K562 (cell line): Measurements from ENCODE around the gene TMCO2. TPM values are rescaled to one million over a fixed set of nuclear protein-coding genes. Genes with fewer than 3 reads are reported as not detected.

Source experiments
- ATAC-seq: fragments of 200-7000 bp; cut with Tn5 transposase; 3 replicates; pipeline ENCODE4 v1.9.1; 2020; ENCODE audit warnings: moderate library complexity
- BruUV-seq: library from RNA; stranded (reverse); fragments of 400-500 nt; replicated peaks from 2 replicates; lab custom pipeline; 2021; lab: Mats Ljungman, UMichigan
- CTCF ChIA-PET: fragments of 300-600 bp; formaldehyde crosslinking; extraction: SDS; loops from one replicate; lab custom pipeline; 2021; ENCODE audit warnings: low intra/inter-chr PET ratio; lab: Yijun Ruan, JAX
- POLR2A ChIA-PET: fragments of 300-600, 350-650 bp; sonication (Branson Sonifier 250); formaldehyde crosslinking; extraction: SDS; loops from one replicate; lab custom pipeline; 2021; ENCODE audit warnings: antibody characterized with exemption, inconsistent platforms; lab: Yijun Ruan, JAX
- DNase-seq, 4 experiments: peaks; one replicate each; pipeline versions ENCODE4 v3.0.0 to v3.0.0-alpha.2; 2011 to 2018; ENCODE audit warnings: low spot score in 3 of 4, mixed read lengths in 3 of 4; ENCODE audit errors: extremely low read depth in 1 of 4
- FAIRE-seq: peaks from 2 replicates; lab custom pipeline; 2011; peaks lifted over from hg19 to GRCh38; lab: Jason Lieb, UNC
- H2AFZ ChIP-seq: 2 replicates; pipeline ENCODE4 v1.6.0; 2011; ENCODE audit warnings: low read depth, low read length, control low read depth, inconsistent platforms
- H3K27ac ChIP-seq: fragments of 200-600 bp; 3 replicates; pipeline ENCODE4 v1.8.0; 2011; ENCODE audit warnings: low read depth, mild to moderate bottlenecking, control low read depth, inconsistent platforms, low read length, moderate library complexity, mixed read lengths; ENCODE audit errors: extremely low read depth
- H3K27me3 ChIP-seq, 2 experiments: fragments of 300-600 bp in 1 of 2; 2 replicates in 1 of 2; 3 replicates in 1 of 2; pipeline versions ENCODE4 v1.6.0 to v1.8.0; 2011; ENCODE audit warnings: inconsistent platforms in 2 of 2, low read length in 2 of 2, mild to moderate bottlenecking in 1 of 2, mixed read lengths in 1 of 2, moderate library complexity in 1 of 2; ENCODE audit not compliant: control insufficient read depth in 2 of 2, insufficient read depth in 2 of 2
- H3K36me3 ChIP-seq: fragments of 300-600 bp; 3 replicates; pipeline ENCODE4 v1.8.0; 2011; ENCODE audit warnings: mild to moderate bottlenecking, low read length, inconsistent platforms; ENCODE audit not compliant: control insufficient read depth, insufficient read depth
- H3K4me1 ChIP-seq, 2 experiments: fragments of 200-600 bp in 1 of 2; replicated peaks in 1 of 2; 2 replicates in 1 of 2; 3 replicates in 1 of 2; pipeline versions ENCODE4 v1.5.1 to v1.8.0; 2011; ENCODE audit warnings: inconsistent platforms in 2 of 2, low read length in 2 of 2, mild to moderate bottlenecking in 1 of 2, mixed read lengths in 1 of 2, moderate library complexity in 1 of 2; ENCODE audit not compliant: control insufficient read depth in 2 of 2, insufficient read depth in 2 of 2
- H3K4me2 ChIP-seq: 2 replicates; pipeline ENCODE4 v1.6.1; 2011; ENCODE audit warnings: low read length, control low read depth, inconsistent platforms, mixed read lengths; ENCODE audit not compliant: insufficient read depth
- H3K4me3 ChIP-seq: fragments of 200-600 bp; sonication (generic), shearing (Covaris generic); 2 replicates; pipeline ENCODE4 v1.5.1; 2016; ENCODE audit warnings: control low read depth, inconsistent platforms
- H3K79me2 ChIP-seq: fragments of 200-600 bp; 3 replicates; pipeline ENCODE4 v1.8.0; 2011; ENCODE audit warnings: low read length, inconsistent platforms; ENCODE audit not compliant: control insufficient read depth, insufficient read depth
- H3K9ac ChIP-seq, 2 experiments: 2 replicates each; pipeline versions ENCODE4 v1.6.0 to v1.6.1; 2011; ENCODE audit warnings: low read depth in 2 of 2, low read length in 2 of 2, control low read depth in 1 of 2, inconsistent platforms in 1 of 2, mild to moderate bottlenecking in 1 of 2, mixed read lengths in 1 of 2; ENCODE audit not compliant: insufficient read depth in 1 of 2
- H3K9me1 ChIP-seq: one replicate; pipeline ENCODE4 v1.6.0; 2011; ENCODE audit warnings: inconsistent platforms, mild to moderate bottlenecking, low read length, moderate library complexity; ENCODE audit not compliant: control insufficient read depth, insufficient read depth
- H3K9me3 ChIP-seq: replicated peaks from 2 replicates; pipeline ENCODE4 v1.5.1; 2011; ENCODE audit warnings: low read depth, low read length, inconsistent platforms; ENCODE audit not compliant: control insufficient read depth, insufficient read depth
- H4K20me1 ChIP-seq: replicated peaks from 2 replicates; pipeline ENCODE4 v1.6.1; 2011; ENCODE audit warnings: low read length, inconsistent platforms, mixed read lengths; ENCODE audit not compliant: control insufficient read depth, insufficient read depth
- ARID1B ChIP-seq: fragments of 450-650 bp; IDR thresholded peaks from 2 replicates; pipeline ENCODE4 v1.6.1; 2016; ENCODE audit warnings: antibody characterized with exemption, mild to moderate bottlenecking, inconsistent platforms
- CBFA2T3 ChIP-seq: fragments of 450-650 bp; IDR thresholded peaks from 2 replicates; pipeline ENCODE4 v1.6.1; 2017
- DPF2 ChIP-seq: fragments of 450-650 bp; IDR thresholded peaks from 2 replicates; pipeline ENCODE4 v1.6.1; 2016
- GABPB2 ChIP-seq: fragments of 250-450 bp; sonication (Bioruptor Pico); conservative IDR thresholded peaks from 2 replicates; pipeline ENCODE4 v1.5.1; 2021; ENCODE audit warnings: mild to moderate bottlenecking
- NCOR1 ChIP-seq: fragments of 450-650 bp; IDR thresholded peaks from 2 replicates; pipeline ENCODE4 v1.6.1; 2016; ENCODE audit warnings: mild to moderate bottlenecking, moderate library complexity
- SOX6 ChIP-seq: fragments of 450-650 bp; IDR thresholded peaks from 2 replicates; pipeline ENCODE4 v1.6.1; 2014; ENCODE audit warnings: mild to moderate bottlenecking
- SP2 ChIP-seq: IDR thresholded peaks from 2 replicates; pipeline ENCODE4 v1.6.1; 2011; ENCODE audit warnings: mild to moderate bottlenecking, low read depth, low read length, moderate library complexity; ENCODE audit not compliant: poor library complexity, severe bottlenecking; ENCODE audit errors: extremely low read depth
- whole genome bisulfite sequencing: fragments of 100-300 bp; shearing (Covaris generic); methylation state at CpG from one replicate; pipeline ENCODE4 v1.1.6; 2016; ENCODE audit warnings: low coverage, mixed read lengths; ENCODE audit not compliant: insufficient coverage; ENCODE audit errors: missing lambda C conversion rate; 5-methylcytosine and 5-hydroxymethylcytosine counted together
- in situ Hi-C: fragments of 300-500 bp; cut with MboI; formaldehyde crosslinking; loops from 4 replicates; pipeline ENCODE4 v1.15.0; 2018; ENCODE audit warnings: inconsistent platforms, mixed read lengths
- intact Hi-C: fragments of 100-400 bp; cut with micrococcal nuclease; formaldehyde crosslinking; loops from 2 replicates; pipeline ENCODE4 v1.14.2; 2022
- polyA plus RNA-seq, 8 experiments: library from polyadenylated mRNA; depleted of rRNA in 4 of 8; stranded (reverse) in 5 of 8; unstranded in 3 of 8; fragments of >200 nt; fragmentation: Nextera tagmentation in 2 of 8; fragmentation: Illumina TruSeq in 1 of 8; extraction: Ambion mirVana in 2 of 8; extraction: Trizol in 1 of 8; gene quantifications; 2 replicates each; pipeline versions ENCODE4 v1.2.1 to v1.2.3, GENCODE V29; 2011 to 2014; ENCODE audit warnings: inconsistent platforms in 1 of 8, missing spikeins in 1 of 8
- total RNA-seq, 7 experiments: library from RNA; depleted of rRNA in 6 of 7; stranded (reverse); fragments of >200 nt in 6 of 7; fragmentation: Illumina TruSeq in 2 of 7; extraction: Trizol in 2 of 7; gene quantifications; 2 replicates each; pipeline versions ENCODE4 v1.2.1 to v1.2.3, GENCODE V29; 2011 to 2021; ENCODE audit warnings: low replicate concordance in 1 of 7
- TF ChIP-seq, protein P1 (sequence below), 2 experiments: fragments of 450-650 bp in 1 of 2; sonication (generic) in 1 of 2; formaldehyde crosslinking in 1 of 2; IDR thresholded peaks in 1 of 2; conservative IDR thresholded peaks in 1 of 2; 2 replicates each; pipeline versions ENCODE4 v1.6.1 to v1.8.1; 2016 to 2023; ENCODE audit warnings: mild to moderate bottlenecking in 2 of 2, moderate library complexity in 2 of 2, inconsistent platforms in 1 of 2, missing genetic modification reagents in 1 of 2

Gene TMCO2
- total and polyA plus RNA-seq, 9 of the 15 experiments (the other 6 are each of a cell fraction or from before 2014, with no cell fraction given), result not detected

- H3K4me1 ChIP-seq, result peaks cover 3% of the 10 kb centered on the region in 2 experiments; a peak in 1 of 5 replicates
- no peaks in the 10 kb centered on the region for H3K27me3 ChIP-seq
- no peak for TF ChIP-seq SP2
- 0 out of 2 replicates have a peak, but pooled peaks have one; percentile 9 for TF ChIP-seq CBFA2T3
- no peak for TF ChIP-seq GABPB2 (CRISPR knock-in tag)
- intact Hi-C loops (no loop called here), in situ Hi-C loops (no loop called here)
- H3K27ac ChIP-seq, result no peak overlapping the region
- H3K4me3 ChIP-seq, result no peak overlapping the region
- H3K9me1 ChIP-seq, result no peaks in the 10 kb centered on the region
- H3K36me3 ChIP-seq, result no peaks in the 10 kb centered on the region
- ATAC-seq (no peak), DNase-seq (no peak), FAIRE-seq (no peak)
- 37% methylated on average over 3 of the region's 3 CpGs for WGBS
- H3K9ac ChIP-seq, result no peak overlapping the region
- ChIA-PET CTCF (no interaction called here), POLR2A (interaction anchor here (0.7 kb wide), 1 partner anchor 99 kb away, joined by 3 read pairs; no protein-coding TSS in a partner anchor)
- H4K20me1 ChIP-seq, result no peaks in the 10 kb centered on the region
- H3K79me2 ChIP-seq, result no peaks in the 10 kb centered on the region
- H3K4me2 ChIP-seq, result no peak overlapping the region
- BruUV-seq, result no TSS peak
- H3K9me3 ChIP-seq, result no peaks in the 10 kb centered on the region
- H2AFZ ChIP-seq, result no peak overlapping the region
These were observed 2.1 kb upstream of the TMCO2 start for GRCh38 chr1:40245686-40246085.

- Histone ChIP-seq H3K4me1 (peaks cover 0 to 3% of the 10 kb centered on the region in 2 experiments; a peak in 2 of 5 replicates), H3K27ac (no peak overlapping the region), H4K20me1 (no peaks in the 10 kb centered on the region), H3K36me3 (no peaks in the 10 kb centered on the region), H3K27me3 (no peaks in the 10 kb centered on the region), H3K79me2 (no peaks in the 10 kb centered on the region), H3K4me3 (no peak overlapping the region), H3K4me2 (no peak overlapping the region), H2AFZ (no peak overlapping the region), H3K9ac (no peak overlapping the region), H3K9me3 (no peaks in the 10 kb centered on the region), H3K9me1 (no peaks in the 10 kb centered on the region)
- in situ Hi-C loops (no loop called here), intact Hi-C loops (no loop called here)
- peak in 3 of 4 experiments; percentile 30 to 66 (median 60) for DNase-seq
- FAIRE-seq, result no peak
- POLR2A ChIA-PET, result interaction anchor here (0.9 to 2.9 kb wide), 3 partner anchors 8 to 19 kb away, joined by 3 to 23 read pairs (median 4); partner anchors contain the start of gene ZMPSTE24
- no peak; the same call in 2 of the 3 replicates for ATAC-seq
- CTCF ChIA-PET, result no interaction called here
- BruUV-seq, result no TSS peak
- TF ChIP-seq SOX6 (peak; percentile 99), DPF2 (0 out of 2 replicates have a peak, but pooled peaks have one; percentile 43), ARID1B (peak; percentile 61), NCOR1 (peak; percentile 28; the same call in 1 of the 2 replicates)
- TF ChIP-seq, protein P1, sequence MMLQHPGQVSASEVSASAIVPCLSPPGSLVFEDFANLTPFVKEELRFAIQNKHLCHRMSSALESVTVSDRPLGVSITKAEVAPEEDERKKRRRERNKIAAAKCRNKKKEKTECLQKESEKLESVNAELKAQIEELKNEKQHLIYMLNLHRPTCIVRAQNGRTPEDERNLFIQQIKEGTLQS (IDR thresholded peaks at IDR 0.05), result peak; percentile 71
- TF ChIP-seq, protein P1 (CRISPR knock-in tag; conservative IDR thresholded peaks at IDR 0.05), result no peak
These were observed 675 bp downstream of the TMCO2 start for GRCh38 chr1:40248412-40248811.
